T-cell (primary cell): ENCODE results near the gene CCDC88B. TPM values are rescaled to one million over a fixed set of nuclear protein-coding genes. Genes with fewer than 3 reads are reported as not detected.

ENCODE experiments used
- ATAC-seq, 4 experiments: fragments of 200-7000 bp in 3 of 4; fragments of 150-1000 bp in 1 of 4; cut with Tn5 transposase; replicated peaks in 1 of 4; 1 replicate in 3 of 4; 2 replicates in 1 of 4; pipeline ENCODE4 v1.10.0; 2021; ENCODE audit warnings: moderate library complexity in 3 of 4, mild to moderate bottlenecking in 2 of 4, moderate number of reproducible peaks in 1 of 4
- CTCF ChIA-PET, 2 donors: fragments of 300-600 bp; sonication (Branson Sonifier 250); formaldehyde crosslinking; loops; one replicate each; lab custom pipeline; 2022; ENCODE audit warnings: antibody characterized with exemption in 2 of 2; lab: Charles Lee
- POLR2A ChIA-PET, 2 donors: fragments of 300-600 bp; sonication (Branson Sonifier 250); formaldehyde crosslinking; loops; one replicate each; lab custom pipeline; 2022; ENCODE audit warnings: antibody characterized with exemption in 2 of 2; lab: Charles Lee
- DNase-seq, 35 experiments: peaks; one replicate each; pipeline versions ENCODE4 v3.0.0 to v3.0.0-alpha.2; 2013 to 2023
- H3K27ac ChIP-seq: one replicate; pipeline ENCODE4 v1.5.1; 2013; ENCODE audit warnings: low read length
- H3K27me3 ChIP-seq, 2 experiments: replicated peaks in 1 of 2; 1 replicate in 1 of 2; 2 replicates in 1 of 2; pipeline versions ENCODE4 v1.6.1 to v1.7.0; 2013; ENCODE audit warnings: low read length in 1 of 2, mixed read lengths in 1 of 2; ENCODE audit not compliant: control insufficient read depth in 2 of 2, insufficient read depth in 2 of 2; ENCODE audit errors: extremely low read depth in 1 of 2
- H3K36me3 ChIP-seq, 2 donors: 1 replicate in 1 of 2; 2 replicates in 1 of 2; pipeline versions ENCODE4 v1.6.1 to v1.7.0; 2013; ENCODE audit warnings: low read length in 1 of 2; ENCODE audit not compliant: control insufficient read depth in 2 of 2, insufficient read depth in 1 of 2; ENCODE audit errors: extremely low read depth in 1 of 2
- H3K4me1 ChIP-seq, 2 experiments: 1 replicate in 1 of 2; 2 replicates in 1 of 2; pipeline versions ENCODE4 v1.6.1 to v1.7.0; 2013; ENCODE audit warnings: low read length in 2 of 2, mixed read lengths in 1 of 2; ENCODE audit not compliant: insufficient read depth in 2 of 2, control insufficient read depth in 1 of 2; ENCODE audit errors: extremely low read depth in 1 of 2
- H3K4me3 ChIP-seq, 2 donors: 1 replicate in 1 of 2; 2 replicates in 1 of 2; pipeline versions ENCODE4 v1.5.1 to v1.7.0; 2013; ENCODE audit warnings: mild to moderate bottlenecking in 2 of 2, low read length in 1 of 2, moderate library complexity in 1 of 2; ENCODE audit not compliant: control insufficient read depth in 1 of 2; ENCODE audit errors: extremely low read depth in 1 of 2
- H3K9me3 ChIP-seq: 2 replicates; pipeline ENCODE4 v1.7.0; 2013
- H3K27ac Mint-ChIP-seq, 2 donors: one replicate each; pipeline ENCODE4 v1.8.0; 2020 to 2021; ENCODE audit warnings: mild to moderate bottlenecking in 2 of 2, mixed read lengths in 2 of 2
- H3K27me3 Mint-ChIP-seq, 2 donors: one replicate each; pipeline ENCODE4 v1.8.0; 2021 to 2022; ENCODE audit warnings: mixed read lengths in 2 of 2
- H3K36me3 Mint-ChIP-seq: one replicate; pipeline ENCODE4 v1.8.0; 2021; ENCODE audit warnings: mixed read lengths
- H3K4me1 Mint-ChIP-seq, 3 donors: one replicate each; pipeline ENCODE4 v1.8.0; 2020 to 2022; ENCODE audit warnings: mixed read lengths in 3 of 3, mild to moderate bottlenecking in 1 of 3
- H3K4me3 Mint-ChIP-seq, 3 donors: one replicate each; pipeline ENCODE4 v1.8.0; 2020 to 2022; ENCODE audit warnings: mild to moderate bottlenecking in 3 of 3, mixed read lengths in 3 of 3, moderate library complexity in 3 of 3
- H3K9me3 Mint-ChIP-seq, 3 donors: one replicate each; pipeline ENCODE4 v1.8.0; 2020 to 2022; ENCODE audit warnings: mixed read lengths in 3 of 3
- WGBS: methylation state at CpG from one replicate; pipeline ENCODE4 v1.1.5; 2013; ENCODE audit warnings: missing lambda C conversion rate; ENCODE audit not compliant: insufficient coverage; 5-methylcytosine and 5-hydroxymethylcytosine counted together
- total RNA-seq, 35 experiments: library from RNA in 6 of 35; stranded (reverse) in 6 of 35; fragments of 120-200 nt in 1 of 35; gene quantifications; one replicate each; pipeline versions ENCODE4 v1.2.1 to v1.2.4 and lab custom pipeline; 2013 to 2026

The CCDC88B gene
- total RNA-seq, 5 donors from 2014 or later (not counting 1 experiment from before 2014, with no cell fraction given), result 132 to 144 (median 133) TPM

DNA sequence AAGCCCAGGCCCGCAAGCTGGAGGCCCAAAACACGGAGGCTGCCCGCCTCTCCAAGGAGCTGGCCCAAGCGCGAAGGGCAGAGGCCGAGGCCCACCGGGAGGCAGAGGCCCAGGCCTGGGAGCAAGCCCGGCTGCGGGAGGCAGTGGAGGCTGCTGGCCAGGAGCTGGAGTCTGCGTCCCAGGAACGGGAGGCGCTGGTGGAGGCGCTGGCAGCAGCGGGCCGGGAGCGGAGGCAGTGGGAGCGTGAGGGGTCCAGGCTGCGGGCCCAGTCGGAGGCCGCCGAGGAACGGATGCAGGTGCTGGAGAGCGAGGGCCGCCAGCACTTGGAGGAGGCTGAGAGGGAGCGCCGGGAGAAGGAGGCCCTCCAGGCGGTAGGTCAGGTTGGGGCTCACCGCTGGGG is 4.8 kb downstream of the CCDC88B start:
- no peak overlapping the region for H3K27ac Mint-ChIP-seq

DNA sequence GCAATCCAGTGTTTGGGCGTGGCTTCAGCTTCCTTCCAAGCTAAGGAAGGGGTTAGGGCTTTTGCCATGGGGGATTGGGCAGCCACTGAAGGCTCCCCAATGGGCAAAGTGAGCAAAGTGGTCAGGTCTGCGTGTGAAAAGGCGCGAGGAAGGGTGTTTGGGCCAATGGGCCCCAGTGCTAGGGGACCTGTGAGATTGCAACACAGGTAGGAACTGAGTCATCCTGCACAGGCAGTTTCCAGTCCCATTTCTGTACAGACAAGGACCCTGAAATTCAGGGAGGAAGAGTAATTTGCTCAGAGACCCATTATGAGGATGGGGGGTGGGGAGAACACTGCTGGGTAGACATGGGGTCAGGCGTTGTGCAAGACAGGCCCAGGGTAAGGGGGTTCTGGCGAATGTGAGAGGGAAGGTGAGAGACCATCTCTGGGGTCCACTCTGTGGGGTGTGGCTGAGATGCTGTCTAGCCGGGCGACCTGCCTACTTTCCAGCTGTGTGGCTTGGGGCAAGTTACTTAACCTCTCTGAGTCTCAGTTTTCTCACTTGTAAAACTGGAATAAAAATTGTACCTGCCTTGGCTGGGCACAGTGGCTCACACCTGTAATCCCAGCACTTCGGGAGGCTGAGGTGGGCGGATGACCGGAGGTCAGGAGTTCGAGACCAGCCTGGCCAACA is 7.3 kb downstream of the CCDC88B start:
- Histone ChIP-seq H3K4me1 (peaks cover 0 to 17% of the 10 kb centered on the region in 2 experiments), H3K27me3 (no peaks in the 10 kb centered on the region), H3K9me3 (no peaks in the 10 kb centered on the region), H3K4me3 (no peak overlapping the region), H3K36me3 (peaks cover 34 to 46% of the 10 kb centered on the region in 2 donors), H3K27ac (no peak overlapping the region)
- 85% methylated on average over 9 of the region's 12 CpGs for WGBS
- H3K9me3 Mint-ChIP-seq, result no peaks in the 10 kb centered on the region
- no peak overlapping the region for H3K4me3 Mint-ChIP-seq
- ATAC-seq (no peak), DNase-seq (no peak)
- no peak overlapping the region for H3K27ac Mint-ChIP-seq
- peaks cover 5 to 9% (median 8%) of the 10 kb centered on the region in 3 donors for H3K4me1 Mint-ChIP-seq
- H3K36me3 Mint-ChIP-seq, result peaks cover 16% of the 10 kb centered on the region
- POLR2A ChIA-PET, result no interaction called here
- no peaks in the 10 kb centered on the region for H3K27me3 Mint-ChIP-seq
- CTCF ChIA-PET, result interaction anchor here in 1 of 2 donors (0.6 kb wide), 1 partner anchor 764 kb away, joined by 3 read pairs; the partner anchor contains the start of gene TM7SF2

More for the DNA sequence above, 4.8 kb downstream of the CCDC88B start:
- no peaks in the 10 kb centered on the region for H3K27me3 Mint-ChIP-seq
- Histone ChIP-seq H3K4me1 (peaks cover 7 to 42% of the 10 kb centered on the region in 2 experiments), H3K36me3 (peaks cover 20 to 50% of the 10 kb centered on the region in 2 donors), H3K4me3 (no peak overlapping the region), H3K9me3 (no peaks in the 10 kb centered on the region), H3K27me3 (no peaks in the 10 kb centered on the region), H3K27ac (no peak overlapping the region)
- WGBS, result 98% methylated on average over 16 of the region's 28 CpGs
- H3K4me1 Mint-ChIP-seq, result peaks cover 27 to 28% (median 27%) of the 10 kb centered on the region in 3 donors
- no peak for ATAC-seq
- peaks cover 15% of the 10 kb centered on the region for H3K36me3 Mint-ChIP-seq
- POLR2A ChIA-PET, result no interaction called here
- no peaks in the 10 kb centered on the region for H3K9me3 Mint-ChIP-seq
- DNase-seq, result no peak
- CTCF ChIA-PET, result no interaction called here
- no peak overlapping the region for H3K4me3 Mint-ChIP-seq

DNA sequence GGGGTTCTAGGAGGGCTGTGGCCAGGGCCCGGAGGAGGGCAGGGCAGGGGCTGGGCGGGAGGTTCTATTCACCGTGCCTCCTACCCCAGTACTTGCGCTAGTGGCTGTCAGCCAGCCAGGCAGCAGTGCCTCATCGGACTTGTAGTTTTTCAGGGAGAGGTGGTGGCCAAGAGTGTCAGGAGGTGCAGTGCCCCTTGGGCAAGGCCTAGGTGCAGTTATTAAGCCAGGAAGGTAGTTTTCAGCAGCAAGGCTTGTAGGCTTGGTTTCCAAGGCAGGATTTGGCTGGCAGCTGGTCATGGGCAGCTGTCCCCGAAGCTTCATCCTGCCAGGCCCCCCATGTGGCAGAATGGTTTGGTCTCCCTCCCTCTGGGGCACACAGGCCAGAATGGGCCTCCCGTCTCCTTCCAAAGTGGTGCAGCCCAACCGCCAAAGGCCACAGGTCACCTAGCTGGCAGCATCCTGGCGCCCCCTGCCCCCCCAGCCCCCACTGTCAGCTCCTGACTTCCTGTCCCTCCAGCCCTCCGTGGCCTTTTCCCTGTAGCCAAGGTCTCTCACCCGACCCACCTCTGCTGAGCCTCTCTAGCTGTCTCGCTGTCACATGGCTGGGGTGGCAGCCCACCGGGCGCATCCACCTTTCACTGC is 8.5 kb downstream of the CCDC88B start:
- H3K9me3 ChIP-seq, result no peaks in the 10 kb centered on the region
- ATAC-seq (no peak), DNase-seq (no peak)
- peaks cover 0 to 8% of the 10 kb centered on the region in 2 experiments for H3K4me1 ChIP-seq
- 96% methylated on average over 13 of the region's 14 CpGs for WGBS
- no peak overlapping the region for H3K4me3 ChIP-seq
- Mint-ChIP-seq H3K4me3 (no peak overlapping the region), H3K4me1 (peaks cover 3 to 8% (median 6%) of the 10 kb centered on the region in 3 donors), H3K9me3 (no peaks in the 10 kb centered on the region), H3K27me3 (no peaks in the 10 kb centered on the region), H3K36me3 (peaks cover 16% of the 10 kb centered on the region), H3K27ac (peak overlapping the region in 1 of 2 donors; percentile 39)
- POLR2A ChIA-PET, result interaction anchor here in 1 of 2 donors (0.6 kb wide), 1 partner anchor 592 kb away, joined by 3 read pairs; no protein-coding TSS in a partner anchor
- H3K27ac ChIP-seq, result no peak overlapping the region
- peaks cover 38 to 51% of the 10 kb centered on the region in 2 donors for H3K36me3 ChIP-seq
- CTCF ChIA-PET, result interaction anchor here (0.6 kb wide), 3 partner anchors 69 to 763 kb away, joined by 3 to 4 read pairs (median 3); partner anchors contain the start of gene TM7SF2 (in 1 of the 2)
- H3K27me3 ChIP-seq, result no peaks in the 10 kb centered on the region

DNA sequence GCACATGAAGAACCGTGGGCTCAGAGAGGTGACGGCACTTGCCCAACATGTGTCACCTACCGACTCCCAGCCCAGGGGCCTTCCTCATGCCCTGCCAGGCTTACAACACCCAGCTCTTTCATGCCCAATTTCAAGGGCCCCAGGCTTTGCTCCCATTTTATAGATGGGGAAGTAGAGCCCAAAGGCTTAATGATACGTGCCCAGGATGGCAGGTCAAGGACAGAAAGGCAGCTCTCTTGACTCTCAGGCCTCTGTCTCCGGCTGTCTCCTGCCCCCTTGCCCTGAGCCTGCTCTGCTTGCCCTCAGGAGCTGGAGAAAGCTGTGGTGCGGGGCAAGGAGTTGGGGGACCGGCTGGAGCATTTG is 9.0 kb downstream of the CCDC88B start:
- H3K27ac ChIP-seq, result no peak overlapping the region
- ATAC-seq (no peak), DNase-seq (no peak)
- ChIA-PET POLR2A (no interaction called here), CTCF (interaction anchor here in 1 of 2 donors (0.7 kb wide), 1 partner anchor 20 kb away, joined by 3 read pairs; no protein-coding TSS in a partner anchor)
- 96% methylated on average over 4 of the region's 7 CpGs for WGBS
- Mint-ChIP-seq H3K36me3 (peaks cover 16% of the 10 kb centered on the region), H3K4me3 (no peak overlapping the region), H3K4me1 (peaks cover 3 to 8% (median 6%) of the 10 kb centered on the region in 3 donors), H3K27me3 (no peaks in the 10 kb centered on the region), H3K27ac (peak overlapping the region in 1 of 2 donors; percentile 39), H3K9me3 (no peaks in the 10 kb centered on the region)
- H3K36me3 ChIP-seq, result peaks cover 38 to 50% of the 10 kb centered on the region in 2 donors
- no peaks in the 10 kb centered on the region for H3K27me3 ChIP-seq
- no peak overlapping the region for H3K4me3 ChIP-seq
- H3K9me3 ChIP-seq, result no peaks in the 10 kb centered on the region
- peaks cover 0 to 4% of the 10 kb centered on the region in 2 experiments for H3K4me1 ChIP-seq

DNA sequence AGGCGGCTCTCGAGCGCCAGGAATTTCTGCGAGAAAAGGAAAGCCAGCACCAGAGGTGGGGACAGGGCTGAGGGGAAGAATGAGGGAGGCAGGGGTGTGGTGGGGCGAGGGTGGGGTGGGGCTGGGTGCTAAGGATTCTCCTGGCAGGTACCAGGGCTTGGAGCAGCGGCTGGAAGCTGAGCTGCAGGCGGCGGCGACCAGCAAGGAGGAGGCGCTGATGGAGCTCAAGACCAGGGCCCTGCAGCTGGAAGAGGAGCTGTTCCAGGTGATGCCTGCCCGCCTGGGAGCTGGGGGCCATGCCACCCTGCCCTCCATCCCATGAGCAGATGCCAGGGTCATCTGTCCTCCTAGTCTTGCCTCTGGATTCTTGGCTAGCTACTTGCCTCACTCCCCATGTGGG is 9.4 kb downstream of the CCDC88B start:
- Histone ChIP-seq H3K4me1 (peaks cover 0 to 4% of the 10 kb centered on the region in 2 experiments), H3K4me3 (no peak overlapping the region), H3K9me3 (no peaks in the 10 kb centered on the region), H3K27me3 (no peaks in the 10 kb centered on the region), H3K36me3 (peaks cover 34 to 50% of the 10 kb centered on the region in 2 donors), H3K27ac (no peak overlapping the region)
- H3K36me3 Mint-ChIP-seq, result peaks cover 16% of the 10 kb centered on the region
- 100% methylated on average over 7 of the region's 11 CpGs for WGBS
- H3K27me3 Mint-ChIP-seq, result no peaks in the 10 kb centered on the region
- no peak overlapping the region for H3K27ac Mint-ChIP-seq
- no peak for DNase-seq
- peaks cover 3 to 8% (median 6%) of the 10 kb centered on the region in 3 donors for H3K4me1 Mint-ChIP-seq
- CTCF ChIA-PET, result interaction anchor here in 1 of 2 donors (0.7 kb wide), 1 partner anchor 20 kb away, joined by 3 read pairs; no protein-coding TSS in a partner anchor
- no peaks in the 10 kb centered on the region for H3K9me3 Mint-ChIP-seq
- POLR2A ChIA-PET, result no interaction called here
- H3K4me3 Mint-ChIP-seq, result no peak overlapping the region
- no peak for ATAC-seq

DNA sequence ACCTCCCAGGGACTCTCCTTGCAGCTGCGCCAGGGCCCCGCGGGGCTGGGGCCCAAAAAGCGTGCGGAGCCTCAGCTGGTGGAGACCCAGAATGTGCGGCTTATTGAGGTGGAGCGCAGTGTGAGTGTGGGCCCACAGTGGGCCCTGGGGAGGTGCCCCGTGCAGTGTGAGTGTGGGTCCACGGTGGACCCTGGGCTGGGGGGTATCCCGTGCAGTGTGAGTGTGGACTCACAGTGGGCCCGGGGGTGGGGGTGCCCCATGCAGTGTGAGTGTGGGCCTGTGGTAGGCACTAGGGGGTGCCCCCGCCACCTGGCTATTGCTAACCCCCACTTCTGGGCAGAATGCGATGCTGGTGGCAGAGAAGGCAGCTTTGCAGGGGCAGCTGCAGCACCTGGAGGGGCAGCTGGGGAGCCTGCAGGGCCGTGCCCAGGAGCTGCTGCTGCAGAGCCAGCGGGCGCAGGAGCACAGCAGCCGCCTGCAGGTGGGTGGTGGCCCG is 11.2 kb downstream of the CCDC88B start:
- H3K36me3 ChIP-seq, result peaks cover 28 to 41% of the 10 kb centered on the region in 2 donors
- H3K9me3 ChIP-seq, result no peaks in the 10 kb centered on the region
- ChIA-PET CTCF (no interaction called here), POLR2A (no interaction called here)
- H3K4me3 ChIP-seq, result no peak overlapping the region
- ATAC-seq (no peak), DNase-seq (no peak)
- no peak overlapping the region for H3K27ac Mint-ChIP-seq
- no peak overlapping the region for H3K4me3 Mint-ChIP-seq
- H3K9me3 Mint-ChIP-seq, result no peaks in the 10 kb centered on the region
- 95% methylated on average over 16 of the region's 18 CpGs for WGBS
- H3K27me3 ChIP-seq, result no peaks in the 10 kb centered on the region
- H3K27ac ChIP-seq, result no peak overlapping the region
- H3K27me3 Mint-ChIP-seq, result no peaks in the 10 kb centered on the region
- H3K4me1 ChIP-seq, result peaks cover 0 to 10% of the 10 kb centered on the region in 2 experiments
- peaks cover 0 to under 1% (median 0%) of the 10 kb centered on the region in 3 donors for H3K4me1 Mint-ChIP-seq
- peaks cover 6% of the 10 kb centered on the region for H3K36me3 Mint-ChIP-seq
